Measurements from ENCODE around the gene PLGLB2. TPM values are rescaled to one million over a fixed set of nuclear protein-coding genes. Genes with fewer than 3 reads are reported as not detected.

Gene PLGLB2
- total and polyA plus RNA-seq, 3 donors from 2014 or later = 1.3 to 1.7 TPM; not detected in 1

Other genes with a start within 250 kb of the PLGLB2 start
- gene RGPD2, start 77.7 kb downstream of the PLGLB2 start, total RNA-seq = 10 to 100 TPM; 21.9 to 41.8 TPM
- gene RGPD2, start 77.7 kb downstream of the PLGLB2 start, polyA plus RNA-seq (ENCODE audit: insufficient read depth, low read depth, low replicate concordance) = 23.2 TPM